HepG2 (cell line): ENCODE results near the gene CSF3R. TPM values are rescaled to one million over a fixed set of nuclear protein-coding genes. Genes with fewer than 3 reads are reported as not detected.

Experiments
- ATAC-seq: fragments of 200-7000 bp; cut with Tn5 transposase; 3 replicates; pipeline ENCODE4 v1.9.1; 2020; ENCODE audit warnings: mild to moderate bottlenecking, moderate library complexity
- BruUV-seq: library from RNA; stranded (reverse); fragments of 400-500 nt; replicated peaks from 2 replicates; lab custom pipeline; 2021; lab: Mats Ljungman, UMichigan
- CTCF ChIA-PET: fragments of 300-600 bp; formaldehyde crosslinking; extraction: SDS; loops from one replicate; lab custom pipeline; 2021; ENCODE audit warnings: low total read pairs, inconsistent platforms, low intra/inter-chr PET ratio; lab: Yijun Ruan, JAX
- POLR2A ChIA-PET: fragments of 350-600 bp; sonication (Branson Sonifier 250); formaldehyde crosslinking; loops from one replicate; lab custom pipeline; 2020; ENCODE audit warnings: antibody characterized with exemption, inconsistent platforms; lab: Yijun Ruan, JAX
- DNase-seq: peaks from one replicate; pipeline ENCODE4 v3.0.0-alpha.2; 2015; ENCODE audit warnings: low spot score
- FAIRE-seq: peaks from 3 replicates; lab custom pipeline; 2011; peaks lifted over from hg19 to GRCh38; lab: Jason Lieb, UNC
- H2AFZ ChIP-seq: one replicate; pipeline ENCODE4 v1.6.1; 2011; ENCODE audit warnings: low read length, inconsistent platforms
- H3K27ac ChIP-seq: fragments of 300-600 bp; 3 replicates; pipeline ENCODE4 v1.8.0; 2011; ENCODE audit warnings: mixed run types, mild to moderate bottlenecking, mixed read lengths, low read length, inconsistent platforms; ENCODE audit not compliant: insufficient read depth; ENCODE audit errors: extremely low read length
- H3K27me3 ChIP-seq, 2 experiments: fragments of 200-600 bp in 1 of 2; 2 replicates in 1 of 2; 3 replicates in 1 of 2; pipeline versions ENCODE4 v1.6.0 to v1.8.0; 2011; ENCODE audit warnings: low read length in 2 of 2, mild to moderate bottlenecking in 2 of 2, moderate library complexity in 2 of 2, inconsistent platforms in 1 of 2; ENCODE audit not compliant: insufficient read depth in 2 of 2, control insufficient read depth in 1 of 2
- H3K36me3 ChIP-seq, 2 experiments: fragments of 200-600 bp in 1 of 2; replicated peaks in 1 of 2; 2 replicates in 1 of 2; 3 replicates in 1 of 2; pipeline versions ENCODE4 v1.5.1 to v1.8.0; 2011; ENCODE audit warnings: low read length in 2 of 2, inconsistent platforms in 1 of 2; ENCODE audit not compliant: insufficient read depth in 2 of 2, control insufficient read depth in 1 of 2
- H3K4me1 ChIP-seq: 2 replicates; pipeline ENCODE4 v1.5.1; 2012; ENCODE audit warnings: low read length, inconsistent platforms; ENCODE audit not compliant: insufficient read depth
- H3K4me2 ChIP-seq: 2 replicates; pipeline ENCODE4 v1.6.0; 2011; ENCODE audit warnings: low read depth, low read length, inconsistent platforms
- H3K4me3 ChIP-seq, 3 experiments: fragments of 200-600 bp in 1 of 3; sonication (generic), shearing (Covaris generic) in 1 of 3; replicated peaks in 1 of 3; 2 replicates each; pipeline ENCODE4 v1.5.1; 2011 to 2016; ENCODE audit warnings: low read length in 3 of 3, inconsistent platforms in 2 of 3, low read depth in 2 of 3, mild to moderate bottlenecking in 2 of 3, control low read depth in 1 of 3, mixed read lengths in 1 of 3; ENCODE audit not compliant: insufficient read depth in 1 of 3
- H3K79me2 ChIP-seq: one replicate; pipeline ENCODE4 v1.6.1; 2011; ENCODE audit warnings: low read length, inconsistent platforms; ENCODE audit not compliant: insufficient read depth
- H3K9ac ChIP-seq: 2 replicates; pipeline ENCODE4 v1.6.0; 2011; ENCODE audit warnings: mild to moderate bottlenecking, low read depth, low read length, inconsistent platforms; ENCODE audit not compliant: insufficient read depth
- H3K9me3 ChIP-seq: 2 replicates; pipeline ENCODE4 v1.5.1; 2012; ENCODE audit warnings: mild to moderate bottlenecking, low read length
- H4K20me1 ChIP-seq: 2 replicates; pipeline ENCODE4 v1.6.0; 2011; ENCODE audit warnings: inconsistent platforms, mild to moderate bottlenecking, low read length, moderate library complexity; ENCODE audit not compliant: insufficient read depth
- GPN1 ChIP-seq: sonication (generic); formaldehyde crosslinking; IDR thresholded peaks from 2 replicates; pipeline ENCODE4 v1.5.1; 2020; ENCODE audit warnings: missing genetic modification reagents, borderline replicate concordance
- HDAC2 ChIP-seq: sonication (generic); formaldehyde crosslinking; IDR thresholded peaks from 2 replicates; pipeline ENCODE4 v1.4.0; 2020; ENCODE audit warnings: missing genetic modification reagents
- HINFP ChIP-seq: sonication (generic); formaldehyde crosslinking; IDR thresholded peaks from 2 replicates; pipeline ENCODE4 v1.4.0; 2020; ENCODE audit warnings: low read depth, mild to moderate bottlenecking, missing genetic modification reagents
- NFKBIZ ChIP-seq: IDR thresholded peaks from 2 replicates; pipeline ENCODE4 v1.6.1; 2018; ENCODE audit warnings: missing genetic modification reagents, missing compliant biosample characterization
- SALL2 ChIP-seq: sonication (generic); formaldehyde crosslinking; IDR thresholded peaks from 2 replicates; pipeline ENCODE4 v1.8.1; 2023; ENCODE audit warnings: mild to moderate bottlenecking, missing genetic modification reagents, inconsistent platforms
- SIX1 ChIP-seq: sonication (generic); formaldehyde crosslinking; IDR thresholded peaks from 2 replicates; pipeline ENCODE4 v1.4.0; 2020; ENCODE audit warnings: missing genetic modification reagents, borderline replicate concordance
- TAF1 ChIP-seq: sonication (generic); formaldehyde crosslinking; IDR thresholded peaks from 2 replicates; pipeline ENCODE4 v1.4.0; 2020; ENCODE audit warnings: missing genetic modification reagents
- TOE1 ChIP-seq: sonication (generic); formaldehyde crosslinking; IDR thresholded peaks from 2 replicates; pipeline ENCODE4 v1.4.0; 2020; ENCODE audit warnings: mild to moderate bottlenecking, missing genetic modification reagents
- TP53 ChIP-seq: sonication (generic); formaldehyde crosslinking; conservative IDR thresholded peaks from 2 replicates; pipeline ENCODE4 v1.4.0; 2020; ENCODE audit warnings: missing genetic modification reagents
- ZNF225 ChIP-seq: sonication (generic); formaldehyde crosslinking; IDR thresholded peaks from 2 replicates; pipeline ENCODE4 v1.4.0; 2020; ENCODE audit warnings: mild to moderate bottlenecking, missing genetic modification reagents
- ZNF264 ChIP-seq: sonication (generic); formaldehyde crosslinking; IDR thresholded peaks from 2 replicates; pipeline ENCODE4 v1.4.0; 2020; ENCODE audit warnings: missing genetic modification reagents
- ZNF317 ChIP-seq: sonication (generic); formaldehyde crosslinking; IDR thresholded peaks from 2 replicates; pipeline ENCODE4 v1.5.0; 2020; ENCODE audit warnings: mild to moderate bottlenecking, missing genetic modification reagents
- ZNF775 ChIP-seq: sonication (generic); formaldehyde crosslinking; IDR thresholded peaks from 2 replicates; pipeline ENCODE4 v1.4.0; 2020; ENCODE audit warnings: missing genetic modification reagents, mild to moderate bottlenecking, moderate library complexity, borderline replicate concordance
- WGBS: methylation state at CpG from one replicate; pipeline ENCODE4 v1.1.6; 2017; ENCODE audit warnings: low lambda C conversion rate; 5-methylcytosine and 5-hydroxymethylcytosine counted together
- in situ Hi-C: cut with HindIII; loops from 2 replicates; pipeline ENCODE4 v1.10.0; 2017; ENCODE audit warnings: low pct_unique_long_range_greater_than_20kb; ENCODE audit not compliant: extremely low pct_ligation_motif_present
- intact Hi-C: fragments of 100-400 bp; cut with micrococcal nuclease; formaldehyde crosslinking; loops from one replicate; pipeline ENCODE4 v1.10.0; 2022; ENCODE audit not compliant: unreplicated experiment
- polyA plus RNA-seq, 8 experiments: library from polyadenylated mRNA; depleted of rRNA in 3 of 8; stranded (reverse) in 7 of 8; unstranded in 1 of 8; fragments of >200 nt; fragmentation: Illumina TruSeq in 4 of 8; extraction: Trizol in 4 of 8; gene quantifications; 2 replicates each; pipeline versions ENCODE4 v1.2.1 to v1.2.3, GENCODE V29; 2011 to 2016; ENCODE audit warnings: low read depth in 4 of 8, missing spikeins in 1 of 8, mixed read lengths in 1 of 8; ENCODE audit not compliant: insufficient read depth in 1 of 8
- total RNA-seq, 5 experiments: library from RNA; depleted of rRNA; stranded (reverse); fragments of >200 nt; fragmentation: Illumina TruSeq; extraction: Trizol; gene quantifications; 2 replicates each; pipeline ENCODE4 v1.2.3, GENCODE V29; 2016; ENCODE audit warnings: low read depth in 1 of 5

CSF3R gene
- total and polyA plus RNA-seq, 2 of the 13 experiments (the other 11 are each of a cell fraction or from before 2014, with no cell fraction given): 11.9 to 28.8 TPM

GRCh38 chr1:36503733-36504132, 21.0 kb upstream of the CSF3R start:
- in situ Hi-C loops: no loop called here
- no peak overlapping the region for H3K4me3 ChIP-seq
- H4K20me1 ChIP-seq: no peaks in the 10 kb centered on the region
- intact Hi-C loops: no loop called here
- FAIRE-seq: no peak
- no peaks in the 10 kb centered on the region for H3K36me3 ChIP-seq
- 57% methylated on average over 1 of the region's 1 CpG for WGBS
- POLR2A ChIA-PET: no interaction called here
- H3K27ac ChIP-seq: no peak overlapping the region
- TF ChIP-seq TAF1 (CRISPR knock-in tag) (no peak), HDAC2 (CRISPR knock-in tag) (no peak), HINFP (CRISPR knock-in tag) (no peak), ZNF264 (CRISPR knock-in tag) (no peak), ZNF775 (CRISPR knock-in tag) (no peak), SALL2 (CRISPR knock-in tag) (no peak), ZNF317 (CRISPR knock-in tag) (no peak), NFKBIZ (no peak), TP53 (CRISPR knock-in tag) (no peak), ZNF225 (CRISPR knock-in tag) (no peak), SIX1 (CRISPR knock-in tag) (no peak), TOE1 (CRISPR knock-in tag) (no peak), GPN1 (CRISPR knock-in tag) (no peak)
- TF ChIP-seq, all 625 proteins: peak for 0
- DNase-seq: no peak
- Histone ChIP-seq H2AFZ (peak overlapping the region; percentile 72), H3K9ac (no peak overlapping the region), H3K27me3 (no peaks in the 10 kb centered on the region), H3K4me1 (peaks cover 58% of the 10 kb centered on the region), H3K9me3 (no peaks in the 10 kb centered on the region), H3K79me2 (no peaks in the 10 kb centered on the region), H3K4me2 (peak overlapping the region; percentile 36; the same call in 1 of the 2 replicates)
- CTCF ChIA-PET: no interaction called here
- no TSS peak for BruUV-seq
- no peak for ATAC-seq
